Stimulated activated naive B cell treated with anti-CD40 and anti-IgM and Interleukin-4, amounts not matched to agents 10 μg/mL and 1 μg/mL and 100 μg/mL, for 72 hours (primary cell): ENCODE data around the gene UBN1.
A peak's percentile ranks its signal among the peaks of the same experiment; 100 is the strongest.

Experiments
- ATAC-seq, 2 donors: fragments of 150-1000 bp; cut with Tn5 transposase; replicated peaks; 2 replicates each; pipeline ENCODE4 v1.10.0; 2021; ENCODE audit warnings: moderate library complexity in 1 of 2
- DNase-seq: peaks from one replicate; pipeline ENCODE4 v3.0.0; 2021
- H3K27ac Mint-ChIP-seq: one replicate; pipeline ENCODE4 v1.8.0; 2022; ENCODE audit warnings: mild to moderate bottlenecking, mixed read lengths
- H3K27me3 Mint-ChIP-seq, 2 donors: one replicate each; pipeline ENCODE4 v1.8.0; 2022; ENCODE audit warnings: mixed read lengths in 2 of 2
- H3K36me3 Mint-ChIP-seq, 2 donors: one replicate each; pipeline ENCODE4 v1.8.0; 2022; ENCODE audit warnings: mixed read lengths in 2 of 2, mild to moderate bottlenecking in 1 of 2
- H3K4me1 Mint-ChIP-seq, 2 donors: one replicate each; pipeline ENCODE4 v1.8.0; 2022; ENCODE audit warnings: mixed read lengths in 2 of 2, mild to moderate bottlenecking in 1 of 2
- H3K4me3 Mint-ChIP-seq, 2 donors: one replicate each; pipeline ENCODE4 v1.8.0; 2022; ENCODE audit warnings: mild to moderate bottlenecking in 2 of 2, mixed read lengths in 2 of 2, moderate library complexity in 1 of 2
- H3K9me3 Mint-ChIP-seq, 2 donors: one replicate each; pipeline ENCODE4 v1.8.0; 2022; ENCODE audit warnings: mixed read lengths in 2 of 2, mild to moderate bottlenecking in 1 of 2

The UBN1 gene

GRCh38 chr16:4879049-4879448 lies 31.8 kb downstream of the UBN1 start:
- DNase-seq (no peak), ATAC-seq (no peak)
- H3K9me3 Mint-ChIP-seq = no peaks in the 10 kb centered on the region
- no peaks in the 10 kb centered on the region for H3K27me3 Mint-ChIP-seq
- no peak overlapping the region for H3K27ac Mint-ChIP-seq
- H3K4me3 Mint-ChIP-seq = no peak overlapping the region
- peaks cover 51 to 61% of the 10 kb centered on the region in 2 donors for H3K36me3 Mint-ChIP-seq
- peaks cover 0 to 4% of the 10 kb centered on the region in 2 donors for H3K4me1 Mint-ChIP-seq

- H3K27ac Mint-ChIP-seq = no peak overlapping the region
- no peak for ATAC-seq
- H3K9me3 Mint-ChIP-seq = no peaks in the 10 kb centered on the region
- H3K27me3 Mint-ChIP-seq = no peaks in the 10 kb centered on the region
- peaks cover 0 to 4% of the 10 kb centered on the region in 2 donors for H3K4me1 Mint-ChIP-seq
- H3K36me3 Mint-ChIP-seq = peaks cover 54 to 65% of the 10 kb centered on the region in 2 donors
- no peak overlapping the region for H3K4me3 Mint-ChIP-seq
- DNase-seq = no peak
Measured at GRCh38 chr16:4880006-4880580, 32.8 kb downstream of the UBN1 start.

GRCh38 chr16:4882000-4882632 lies 34.8 kb downstream of the UBN1 start:
- DNase-seq = no peak
- Mint-ChIP-seq H3K4me3 (no peak overlapping the region), H3K4me1 (peaks cover 4 to 11% of the 10 kb centered on the region in 2 donors), H3K9me3 (no peaks in the 10 kb centered on the region), H3K27ac (no peak overlapping the region), H3K27me3 (no peaks in the 10 kb centered on the region), H3K36me3 (peaks cover 57 to 70% of the 10 kb centered on the region in 2 donors)
- no peak for ATAC-seq

- DNase-seq (no peak), ATAC-seq (no peak)
- Mint-ChIP-seq H3K4me1 (peaks cover 4 to 11% of the 10 kb centered on the region in 2 donors), H3K27me3 (no peaks in the 10 kb centered on the region), H3K4me3 (no peak overlapping the region), H3K27ac (peak overlapping the region; percentile 69), H3K36me3 (peaks cover 52 to 68% of the 10 kb centered on the region in 2 donors), H3K9me3 (no peaks in the 10 kb centered on the region)
Measured at GRCh38 chr16:4882633-4883285, 35.5 kb downstream of the UBN1 start.

- Mint-ChIP-seq H3K4me3 (no peak overlapping the region), H3K4me1 (peaks cover 4 to 11% of the 10 kb centered on the region in 2 donors), H3K36me3 (peaks cover 51 to 70% of the 10 kb centered on the region in 2 donors), H3K9me3 (no peaks in the 10 kb centered on the region), H3K27me3 (no peaks in the 10 kb centered on the region), H3K27ac (no peak overlapping the region)
- ATAC-seq (no peak), DNase-seq (no peak)
Measured at GRCh38 chr16:4883501-4883900, 36.2 kb downstream of the UBN1 start.

GRCh38 chr16:4884209-4884608 lies 36.9 kb downstream of the UBN1 start:
- peaks cover 51 to 64% of the 10 kb centered on the region in 2 donors for H3K36me3 Mint-ChIP-seq
- peak overlapping the region; percentile 90 for H3K27ac Mint-ChIP-seq
- H3K9me3 Mint-ChIP-seq = no peaks in the 10 kb centered on the region

GRCh38 chr16:4884972-4885874 lies 37.9 kb downstream of the UBN1 start:
- ATAC-seq = no peak
- no peak for DNase-seq
- Mint-ChIP-seq H3K9me3 (no peaks in the 10 kb centered on the region), H3K4me3 (no peak overlapping the region), H3K36me3 (peaks cover 49 to 57% of the 10 kb centered on the region in 2 donors), H3K27ac (no peak overlapping the region), H3K4me1 (peaks cover 4 to 11% of the 10 kb centered on the region in 2 donors), H3K27me3 (no peaks in the 10 kb centered on the region)

More at GRCh38 chr16:4884209-4884608, 36.9 kb downstream of the UBN1 start:
- Mint-ChIP-seq H3K4me1 (peaks cover 4 to 11% of the 10 kb centered on the region in 2 donors), H3K27me3 (no peaks in the 10 kb centered on the region), H3K4me3 (no peak overlapping the region)
- DNase-seq (no peak), ATAC-seq (no peak)

- H3K36me3 Mint-ChIP-seq = peaks cover 46 to 53% of the 10 kb centered on the region in 2 donors
- H3K4me3 Mint-ChIP-seq = no peak overlapping the region
- no peak overlapping the region for H3K27ac Mint-ChIP-seq
- H3K9me3 Mint-ChIP-seq = no peaks in the 10 kb centered on the region
- ATAC-seq = no peak
- H3K27me3 Mint-ChIP-seq = no peaks in the 10 kb centered on the region
- DNase-seq = no peak
- peaks cover 4 to 11% of the 10 kb centered on the region in 2 donors for H3K4me1 Mint-ChIP-seq
Measured at GRCh38 chr16:4886151-4886550, 38.9 kb downstream of the UBN1 start.

- Mint-ChIP-seq H3K9me3 (no peaks in the 10 kb centered on the region), H3K27me3 (no peaks in the 10 kb centered on the region), H3K4me3 (no peak overlapping the region), H3K27ac (peak overlapping the region; percentile 37), H3K4me1 (peaks cover 4 to 7% of the 10 kb centered on the region in 2 donors), H3K36me3 (peaks cover 31 to 36% of the 10 kb centered on the region in 2 donors)
- no peak for DNase-seq
- ATAC-seq = no peak
Measured at GRCh38 chr16:4888428-4889135, 41.3 kb downstream of the UBN1 start.

- peaks cover 18 to 21% of the 10 kb centered on the region in 2 donors for H3K36me3 Mint-ChIP-seq
- ATAC-seq (no peak), DNase-seq (no peak)
- no peaks in the 10 kb centered on the region for H3K27me3 Mint-ChIP-seq
- H3K9me3 Mint-ChIP-seq = no peaks in the 10 kb centered on the region
- no peak overlapping the region for H3K27ac Mint-ChIP-seq
- H3K4me3 Mint-ChIP-seq = no peak overlapping the region
- H3K4me1 Mint-ChIP-seq = peaks cover 4 to 7% of the 10 kb centered on the region in 2 donors
Measured at GRCh38 chr16:4890026-4890425, 42.7 kb downstream of the UBN1 start.

GRCh38 chr16:4890686-4891085 lies 43.4 kb downstream of the UBN1 start:
- Mint-ChIP-seq H3K36me3 (peaks cover 13 to 15% of the 10 kb centered on the region in 2 donors), H3K9me3 (no peaks in the 10 kb centered on the region), H3K27me3 (no peaks in the 10 kb centered on the region), H3K4me1 (peaks cover 3 to 4% of the 10 kb centered on the region in 2 donors), H3K4me3 (no peak overlapping the region), H3K27ac (no peak overlapping the region)
- no peak for DNase-seq
- no peak for ATAC-seq

GRCh38 chr16:4891097-4891885 lies 44.0 kb downstream of the UBN1 start:
- Mint-ChIP-seq H3K27ac (no peak overlapping the region), H3K9me3 (no peaks in the 10 kb centered on the region), H3K36me3 (peaks cover 8 to 10% of the 10 kb centered on the region in 2 donors), H3K4me3 (no peak overlapping the region), H3K4me1 (no peaks in the 10 kb centered on the region), H3K27me3 (no peaks in the 10 kb centered on the region)
- DNase-seq (no peak), ATAC-seq (no peak)

- Mint-ChIP-seq H3K27ac (no peak overlapping the region), H3K4me3 (no peak overlapping the region), H3K4me1 (no peaks in the 10 kb centered on the region), H3K36me3 (peaks cover 4 to 8% of the 10 kb centered on the region in 2 donors), H3K27me3 (no peaks in the 10 kb centered on the region), H3K9me3 (no peaks in the 10 kb centered on the region)
- ATAC-seq = no peak
- DNase-seq = no peak
Measured at GRCh38 chr16:4891886-4892216, 44.6 kb downstream of the UBN1 start.
